Large intestine (tissue), 3 donors: ENCODE data around the gene FAM120A. TPM values are rescaled to one million over a fixed set of nuclear protein-coding genes. Genes with fewer than 3 reads are reported as not detected.

ENCODE experiments used
- DNase-seq, 2 donors: peaks; one replicate each; pipeline versions ENCODE4 v3.0.0 to v3.0.0-alpha.2; 2013
- H3K27ac ChIP-seq: one replicate; pipeline ENCODE4 v1.5.1; 2013; ENCODE audit warnings: low read length
- H3K27me3 ChIP-seq: 2 replicates; pipeline ENCODE4 v1.6.1; 2013; ENCODE audit warnings: low read length; ENCODE audit not compliant: control insufficient read depth, insufficient read depth
- H3K36me3 ChIP-seq: 2 replicates; pipeline ENCODE4 v1.6.1; 2013; ENCODE audit warnings: low read length; ENCODE audit not compliant: control insufficient read depth, insufficient read depth
- H3K4me1 ChIP-seq: one replicate; pipeline ENCODE4 v1.6.1; 2013; ENCODE audit warnings: low read length; ENCODE audit not compliant: control insufficient read depth, insufficient read depth
- H3K4me3 ChIP-seq: one replicate; pipeline ENCODE4 v1.5.1; 2013; ENCODE audit warnings: low read length
- H3K9me3 ChIP-seq: one replicate; pipeline ENCODE4 v1.6.1; 2013; ENCODE audit warnings: mild to moderate bottlenecking, low read depth, low read length, moderate library complexity; ENCODE audit not compliant: control insufficient read depth
- WGBS: methylation state at CpG from one replicate; pipeline ENCODE4 v1.1.5; 2013; ENCODE audit warnings: low lambda C conversion rate; ENCODE audit not compliant: insufficient coverage; 5-methylcytosine and 5-hydroxymethylcytosine counted together
- polyA plus RNA-seq: library from polyadenylated mRNA; unstranded; fragments of 120-200 nt; gene quantifications from one replicate; pipeline ENCODE4 v1.2.1, GENCODE V29; 2013

FAM120A gene
- polyA plus RNA-seq, 1 donor, result 80.8 TPM

DNA sequence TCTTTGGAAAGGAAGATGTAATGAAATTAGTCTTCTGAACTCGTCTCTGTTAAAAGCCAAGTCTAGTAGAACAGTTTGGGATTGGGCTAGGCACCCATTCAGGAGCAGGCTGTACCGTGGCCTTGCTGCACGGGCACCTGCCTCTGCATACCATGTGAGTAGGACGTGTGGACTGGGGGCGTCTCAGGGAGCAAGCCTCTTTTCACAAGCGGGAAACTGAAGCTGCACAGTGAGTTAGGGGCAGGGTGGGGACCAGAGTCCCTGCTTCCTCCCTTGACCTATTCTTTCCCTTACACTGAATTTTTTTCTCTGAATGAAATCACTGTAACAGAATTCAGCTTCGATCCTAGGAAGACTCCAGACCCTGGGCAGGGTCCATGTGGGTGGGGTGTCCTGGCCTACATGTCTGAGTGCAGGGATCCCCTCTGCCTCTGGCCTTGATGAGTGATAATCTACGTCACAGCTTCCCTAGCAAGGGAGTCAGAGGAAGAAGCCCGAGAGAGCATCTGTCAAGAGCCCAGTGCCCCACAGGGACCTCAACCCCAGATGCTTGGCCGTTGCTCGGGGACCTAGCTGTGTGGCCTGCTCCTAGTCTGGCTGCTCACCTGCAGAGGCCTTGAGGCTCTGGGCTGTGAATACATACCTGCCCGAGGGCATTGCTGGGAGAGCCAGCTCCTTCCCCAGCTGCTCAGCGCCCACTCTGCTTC is 140.0 kb downstream of the FAM120A start:
- Histone ChIP-seq H3K36me3 (no peaks in the 10 kb centered on the region), H3K9me3 (no peaks in the 10 kb centered on the region), H3K4me1 (peaks cover 32% of the 10 kb centered on the region), H3K27me3 (no peaks in the 10 kb centered on the region), H3K4me3 (no peak overlapping the region), H3K27ac (no peak overlapping the region)
- DNase-seq, result no peak
- no CpG with 5 or more reads among the region's 13 CpGs for WGBS

DNA sequence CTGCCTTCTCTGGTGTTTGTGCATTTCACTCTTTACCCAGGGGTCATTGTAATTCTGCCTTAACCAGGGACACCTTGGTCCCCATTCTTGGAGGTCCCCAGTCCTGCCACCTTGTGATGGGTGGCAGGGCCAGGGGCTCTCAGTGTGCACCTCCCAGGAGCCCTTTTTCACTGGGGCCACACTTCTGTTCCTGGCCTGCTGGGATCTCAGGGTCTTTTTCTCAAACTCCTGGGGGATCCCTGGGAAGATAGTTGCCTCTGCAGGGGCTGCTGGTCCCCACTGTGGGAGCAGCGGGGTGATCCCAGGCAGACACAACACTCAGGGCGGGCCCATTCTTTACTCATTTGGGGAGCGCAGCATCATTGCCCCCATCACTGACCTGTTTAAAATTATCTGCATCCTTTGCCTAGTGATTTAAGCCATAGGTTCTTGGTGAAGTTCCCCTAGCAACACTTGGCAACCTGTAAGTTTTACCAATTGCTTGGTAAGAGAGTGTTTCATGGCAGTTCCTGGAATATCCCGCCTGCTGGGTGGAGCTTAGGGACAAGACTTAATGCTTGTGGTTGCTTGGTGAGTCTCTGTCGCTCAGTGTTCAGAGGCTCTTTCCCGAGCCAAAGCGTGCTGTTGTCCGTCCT is 140.6 kb downstream of the FAM120A start:
- Histone ChIP-seq H3K4me1 (peaks cover 32% of the 10 kb centered on the region), H3K27ac (no peak overlapping the region), H3K9me3 (no peaks in the 10 kb centered on the region), H3K36me3 (no peaks in the 10 kb centered on the region), H3K27me3 (no peaks in the 10 kb centered on the region), H3K4me3 (no peak overlapping the region)
- no CpG with 5 or more reads among the region's 8 CpGs for WGBS
- no peak for DNase-seq

GRCh38 chr9:93592643-93593021 is 141.1 kb downstream of the FAM120A start:
- H3K36me3 ChIP-seq, result no peaks in the 10 kb centered on the region
- no peaks in the 10 kb centered on the region for H3K9me3 ChIP-seq
- peaks cover 32% of the 10 kb centered on the region for H3K4me1 ChIP-seq
- H3K27me3 ChIP-seq, result no peaks in the 10 kb centered on the region
- DNase-seq, result no peak
- H3K27ac ChIP-seq, result no peak overlapping the region
- H3K4me3 ChIP-seq, result no peak overlapping the region
- no CpG with 5 or more reads among the region's 2 CpGs for WGBS

DNA sequence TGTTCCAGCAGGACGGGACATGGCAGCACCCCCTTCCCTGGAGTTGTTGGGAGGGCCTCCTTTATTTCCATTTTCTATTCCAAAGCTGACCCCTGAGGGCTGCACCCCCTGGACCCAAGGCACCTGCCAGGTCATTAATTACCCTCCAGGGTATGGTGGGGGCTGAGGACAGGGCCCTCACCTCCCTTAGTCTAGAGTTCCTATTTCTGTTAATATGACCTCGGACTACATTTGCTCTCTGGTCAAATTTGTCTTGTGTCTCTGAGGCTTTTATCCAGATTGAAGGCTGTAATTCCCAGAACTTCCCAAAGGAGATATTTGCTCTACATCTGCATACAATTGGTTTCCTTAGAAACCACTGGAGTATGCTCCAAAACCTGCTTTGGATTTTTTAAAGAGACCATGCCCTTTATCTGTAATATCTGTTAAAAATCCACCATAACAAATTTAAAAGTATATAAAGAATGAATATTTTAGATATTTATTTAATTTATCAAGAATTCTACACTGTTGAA is 141.7 kb downstream of the FAM120A start:
- Histone ChIP-seq H3K4me3 (no peak overlapping the region), H3K36me3 (no peaks in the 10 kb centered on the region), H3K4me1 (peaks cover 33% of the 10 kb centered on the region), H3K27ac (no peak overlapping the region), H3K9me3 (no peaks in the 10 kb centered on the region), H3K27me3 (no peaks in the 10 kb centered on the region)
- WGBS, result no CpG with 5 or more reads among the region's 2 CpGs
- DNase-seq, result no peak

- Histone ChIP-seq H3K4me1 (peaks cover 41% of the 10 kb centered on the region), H3K27ac (no peak overlapping the region), H3K27me3 (no peaks in the 10 kb centered on the region), H3K4me3 (no peak overlapping the region), H3K9me3 (no peaks in the 10 kb centered on the region), H3K36me3 (no peaks in the 10 kb centered on the region)
- WGBS, result no CpG with 5 or more reads among the region's 9 CpGs
- DNase-seq, result peak; percentile 16 to 50
These were observed 142.7 kb downstream of the FAM120A start for GRCh38 chr9:93594041-93594756.

DNA sequence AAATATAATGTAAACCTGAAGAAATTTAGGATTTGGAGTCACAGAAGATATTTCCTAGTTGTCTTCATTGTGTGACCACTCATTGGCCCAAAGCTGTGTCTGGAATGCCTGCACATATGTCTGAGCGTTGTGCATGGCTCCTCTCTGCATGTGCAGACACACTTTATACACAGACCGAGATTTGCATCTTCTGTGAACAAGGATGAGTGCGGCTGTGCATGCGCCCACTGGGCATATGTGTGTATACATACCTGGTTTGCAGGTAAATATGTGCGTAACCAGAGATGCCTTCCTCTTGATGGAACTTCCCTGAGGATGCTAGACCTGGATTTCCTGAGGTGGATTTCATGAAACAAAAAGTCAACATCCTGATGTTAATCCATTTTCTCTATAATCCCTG is 144.0 kb downstream of the FAM120A start:
- H3K4me3 ChIP-seq, result no peak overlapping the region
- no peaks in the 10 kb centered on the region for H3K9me3 ChIP-seq
- WGBS, result no CpG with 5 or more reads among the region's 5 CpGs
- H3K27me3 ChIP-seq, result no peaks in the 10 kb centered on the region
- no peak overlapping the region for H3K27ac ChIP-seq
- H3K36me3 ChIP-seq, result no peaks in the 10 kb centered on the region
- no peak for DNase-seq
- peaks cover 42% of the 10 kb centered on the region for H3K4me1 ChIP-seq

DNA sequence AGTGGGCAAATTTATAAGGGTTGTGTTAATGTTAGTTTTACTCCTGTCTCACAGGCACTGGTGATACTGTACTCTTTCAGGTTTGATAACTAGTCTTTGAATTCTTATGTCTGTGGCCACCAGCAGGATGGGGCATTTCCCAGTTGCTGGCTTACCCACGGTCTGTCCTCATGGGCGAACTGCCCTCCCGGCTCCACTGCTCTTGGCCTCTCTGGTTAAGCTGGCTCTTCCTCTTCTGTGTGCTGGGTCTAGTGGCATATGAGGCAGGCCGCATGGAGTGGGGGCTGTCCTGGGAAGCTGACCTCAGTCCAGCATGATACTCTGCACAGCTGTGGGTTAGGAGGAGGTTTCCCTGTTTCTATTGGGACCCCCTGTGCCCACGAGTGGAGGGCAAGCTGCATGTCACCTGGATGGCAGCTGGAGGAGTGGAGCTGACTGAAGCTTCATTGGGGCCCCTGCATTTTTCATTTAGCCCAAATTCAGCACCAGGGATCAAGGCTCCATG is 144.4 kb downstream of the FAM120A start:
- Histone ChIP-seq H3K27ac (no peak overlapping the region), H3K4me1 (peaks cover 45% of the 10 kb centered on the region), H3K4me3 (no peak overlapping the region), H3K9me3 (no peaks in the 10 kb centered on the region), H3K27me3 (no peaks in the 10 kb centered on the region), H3K36me3 (no peaks in the 10 kb centered on the region)
- WGBS, result no CpG with 5 or more reads among the region's 5 CpGs
- DNase-seq, result no peak

DNA sequence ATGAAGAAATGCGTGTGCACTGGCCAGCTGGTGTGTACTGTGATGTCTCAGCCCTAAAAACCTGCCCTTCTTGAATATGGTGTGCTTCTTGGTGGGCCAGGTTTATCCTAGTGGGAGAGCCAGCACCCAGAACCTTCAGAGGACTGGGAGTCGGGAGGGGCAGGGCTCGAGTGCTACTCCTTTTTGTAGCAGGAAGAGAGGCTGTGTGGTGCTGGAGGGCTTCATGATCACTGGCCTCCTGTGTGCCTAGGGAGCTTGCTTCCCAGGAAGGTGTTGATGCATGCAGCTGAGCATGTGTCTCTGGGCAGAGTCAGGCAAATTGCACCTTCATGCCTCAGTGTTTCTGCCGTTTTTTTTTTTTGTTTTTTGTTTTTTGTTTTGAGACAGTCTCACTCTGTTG is 144.9 kb downstream of the FAM120A start:
- no peaks in the 10 kb centered on the region for H3K36me3 ChIP-seq
- H3K9me3 ChIP-seq, result no peaks in the 10 kb centered on the region
- peaks cover 45% of the 10 kb centered on the region for H3K4me1 ChIP-seq
- DNase-seq, result no peak
- WGBS, result 71% methylated on average over 1 of the region's 4 CpGs
- no peaks in the 10 kb centered on the region for H3K27me3 ChIP-seq
- H3K4me3 ChIP-seq, result no peak overlapping the region
- no peak overlapping the region for H3K27ac ChIP-seq

DNA sequence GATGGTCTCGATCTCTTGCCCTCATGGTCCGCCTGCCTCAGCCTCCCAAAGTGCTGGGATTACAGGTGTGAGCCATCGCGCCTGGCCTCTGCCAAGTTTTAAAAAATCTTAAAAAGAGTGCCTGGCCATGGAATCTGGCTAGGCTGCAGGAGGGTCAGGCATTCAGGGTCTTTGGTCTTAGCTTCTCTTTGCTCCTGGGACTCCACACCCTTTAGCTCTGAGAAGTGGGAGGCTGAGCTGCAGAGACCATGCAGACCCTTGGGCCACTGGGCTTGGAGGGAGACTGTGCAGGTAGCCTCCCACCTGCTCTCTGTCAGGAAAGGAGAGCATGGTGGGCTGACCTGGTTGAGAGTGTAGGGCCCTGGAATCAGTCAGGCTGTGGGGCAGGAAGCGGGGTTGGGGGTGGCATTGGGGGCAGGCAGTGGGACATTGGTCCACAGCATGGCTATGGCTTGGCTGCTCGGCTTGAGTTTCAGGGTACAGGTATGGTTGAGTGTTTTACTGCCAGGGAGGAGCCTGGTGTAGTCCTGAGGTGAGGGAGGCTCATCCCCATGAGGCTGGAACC is 145.7 kb downstream of the FAM120A start:
- WGBS, result no CpG with 5 or more reads among the region's 6 CpGs
- H3K36me3 ChIP-seq, result no peaks in the 10 kb centered on the region
- no peak for DNase-seq
- no peak overlapping the region for H3K27ac ChIP-seq
- H3K27me3 ChIP-seq, result no peaks in the 10 kb centered on the region
- H3K9me3 ChIP-seq, result no peaks in the 10 kb centered on the region
- H3K4me1 ChIP-seq, result peaks cover 43% of the 10 kb centered on the region
- no peak overlapping the region for H3K4me3 ChIP-seq
